A673 (cell line): ENCODE data around the gene KRT34.

Source experiments
- EZH2 ChIP-seq: fragments of 200-600 bp; sonication (generic); IDR thresholded peaks from 2 replicates; pipeline ENCODE4 v1.6.1; 2017; ENCODE audit warnings: borderline replicate concordance, low read depth, mild to moderate bottlenecking, mixed read lengths, antibody characterized with exemption, low read length; ENCODE audit not compliant: poor library complexity, severe bottlenecking
- TF ChIP-seq, protein P1 (sequence below): fragments of 300-800, 200-600 bp; sonication (generic); conservative IDR thresholded peaks from 2 replicates; pipeline ENCODE4 v1.5.1; 2017; ENCODE audit warnings: low read depth, mild to moderate bottlenecking, antibody characterized with exemption, low read length, moderate library complexity, mixed read lengths

- TF ChIP-seq, protein P1, sequence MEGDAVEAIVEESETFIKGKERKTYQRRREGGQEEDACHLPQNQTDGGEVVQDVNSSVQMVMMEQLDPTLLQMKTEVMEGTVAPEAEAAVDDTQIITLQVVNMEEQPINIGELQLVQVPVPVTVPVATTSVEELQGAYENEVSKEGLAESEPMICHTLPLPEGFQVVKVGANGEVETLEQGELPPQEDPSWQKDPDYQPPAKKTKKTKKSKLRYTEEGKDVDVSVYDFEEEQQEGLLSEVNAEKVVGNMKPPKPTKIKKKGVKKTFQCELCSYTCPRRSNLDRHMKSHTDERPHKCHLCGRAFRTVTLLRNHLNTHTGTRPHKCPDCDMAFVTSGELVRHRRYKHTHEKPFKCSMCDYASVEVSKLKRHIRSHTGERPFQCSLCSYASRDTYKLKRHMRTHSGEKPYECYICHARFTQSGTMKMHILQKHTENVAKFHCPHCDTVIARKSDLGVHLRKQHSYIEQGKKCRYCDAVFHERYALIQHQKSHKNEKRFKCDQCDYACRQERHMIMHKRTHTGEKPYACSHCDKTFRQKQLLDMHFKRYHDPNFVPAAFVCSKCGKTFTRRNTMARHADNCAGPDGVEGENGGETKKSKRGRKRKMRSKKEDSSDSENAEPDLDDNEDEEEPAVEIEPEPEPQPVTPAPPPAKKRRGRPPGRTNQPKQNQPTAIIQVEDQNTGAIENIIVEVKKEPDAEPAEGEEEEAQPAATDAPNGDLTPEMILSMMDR = no peak
- no peak for TF ChIP-seq EZH2
Measured at GRCh38 chr17:41394254-41394996, 12.3 kb upstream of the KRT34 start.
